Smooth muscle cell (in vitro differentiated cells): ENCODE data around the gene CCNK. TPM values are rescaled to one million over a fixed set of nuclear protein-coding genes. Genes with fewer than 3 reads are reported as not detected.
A peak's percentile ranks its signal among the peaks of the same experiment; 100 is the strongest.

Experiments
- DNase-seq: peaks from one replicate; lab custom pipeline; 2025; ENCODE audit not compliant: unreplicated experiment; lab: John Stamatoyannopoulos, UW
- H2AFZ ChIP-seq: fragments of 200-600 bp; sonication (generic); 2 replicates; pipeline ENCODE4 v1.6.0; 2016; ENCODE audit warnings: antibody characterized with exemption, low read depth, mild to moderate bottlenecking
- H3F3A ChIP-seq: fragments of 200-600 bp; sonication (generic); 2 replicates; pipeline ENCODE4 v1.6.0; 2017; ENCODE audit warnings: antibody characterized with exemption, low read depth
- H3K27ac ChIP-seq: fragments of 200-600 bp; sonication (generic); 2 replicates; pipeline ENCODE4 v1.5.1; 2016; ENCODE audit warnings: low read depth, mild to moderate bottlenecking
- H3K27me3 ChIP-seq: fragments of 200-600 bp; sonication (generic); 2 replicates; pipeline ENCODE4 v1.6.1; 2016; ENCODE audit warnings: low read depth, mild to moderate bottlenecking
- H3K36me3 ChIP-seq: fragments of 200-600 bp; sonication (generic); 2 replicates; pipeline ENCODE4 v1.5.1; 2016; ENCODE audit warnings: low read depth
- H3K4me1 ChIP-seq: fragments of 200-600 bp; sonication (generic); 2 replicates; pipeline ENCODE4 v1.5.1; 2016; ENCODE audit warnings: low read depth
- H3K4me2 ChIP-seq: fragments of 200-600 bp; sonication (generic); 2 replicates; pipeline ENCODE4 v1.6.0; 2016; ENCODE audit warnings: mild to moderate bottlenecking
- H3K4me3 ChIP-seq: fragments of 200-600 bp; sonication (generic); 2 replicates; pipeline ENCODE4 v1.5.1; 2016; ENCODE audit warnings: mild to moderate bottlenecking
- H3K79me2 ChIP-seq: fragments of 200-600 bp; sonication (generic); 2 replicates; pipeline ENCODE4 v1.6.0; 2016; ENCODE audit warnings: low read depth, mild to moderate bottlenecking
- H3K9ac ChIP-seq: fragments of 200-600 bp; sonication (generic); 2 replicates; pipeline ENCODE4 v1.6.0; 2016; ENCODE audit warnings: low read depth
- H3K9me3 ChIP-seq: fragments of 200-600 bp; sonication (generic); replicated peaks from 2 replicates; pipeline ENCODE4 v1.5.1; 2016; ENCODE audit warnings: low read depth
- H4K20me1 ChIP-seq: fragments of 200-600 bp; sonication (generic); 2 replicates; pipeline ENCODE4 v1.6.0; 2016; ENCODE audit warnings: low read depth
- CTCF ChIP-seq: fragments of 200-600 bp; sonication (generic); IDR thresholded peaks from 2 replicates; pipeline ENCODE4 v1.5.1; 2017; ENCODE audit warnings: borderline replicate concordance, mild to moderate bottlenecking, antibody characterized with exemption; ENCODE audit not compliant: insufficient read depth, poor library complexity, severe bottlenecking
- WGBS: methylation state at CpG from one replicate; pipeline ENCODE4 v1.1.7; 2016; ENCODE audit warnings: low lambda C conversion rate; 5-methylcytosine and 5-hydroxymethylcytosine counted together
- polyA plus RNA-seq: library from polyadenylated mRNA; unstranded; fragments of >200 nt; fragmentation: Nextera tagmentation; extraction: Ambion mirVana; gene quantifications from 2 replicates; pipeline ENCODE4 v1.2.1, GENCODE V29; 2016
- total RNA-seq: library from RNA; depleted of rRNA; stranded (reverse); fragments of >200 nt; gene quantifications from 2 replicates; pipeline ENCODE4 v1.2.3, GENCODE V29; 2014

Gene CCNK
- total and polyA plus RNA-seq, 2 experiments from 2014 or later = 14.6 to 32.9 TPM

- Histone ChIP-seq H3K36me3 (no peaks in the 10 kb centered on the region), H2AFZ (no peak overlapping the region), H3K4me1 (peaks cover 38% of the 10 kb centered on the region), H3K9me3 (no peaks in the 10 kb centered on the region), H3F3A (peaks cover 5% of the 10 kb centered on the region), H3K27ac (no peak overlapping the region), H4K20me1 (peaks cover 15% of the 10 kb centered on the region), H3K4me2 (no peak overlapping the region), H3K79me2 (no peaks in the 10 kb centered on the region), H3K4me3 (no peak overlapping the region), H3K9ac (no peak overlapping the region), H3K27me3 (no peaks in the 10 kb centered on the region)
- no peak for TF ChIP-seq CTCF
- 84% methylated on average over 11 of the region's 11 CpGs for WGBS
- no peak for DNase-seq
These were observed 39.4 kb downstream of the CCNK start for GRCh38 chr14:99520571-99521081.

- H3F3A ChIP-seq = peaks cover 5% of the 10 kb centered on the region
- peaks cover 15% of the 10 kb centered on the region for H4K20me1 ChIP-seq
- H3K4me3 ChIP-seq = no peak overlapping the region
- DNase-seq = no peak
- H3K27me3 ChIP-seq = no peaks in the 10 kb centered on the region
- 93% methylated on average over 25 of the region's 25 CpGs for WGBS
- H3K9me3 ChIP-seq = no peaks in the 10 kb centered on the region
- no peak overlapping the region for H2AFZ ChIP-seq
- no peaks in the 10 kb centered on the region for H3K36me3 ChIP-seq
- no peak for TF ChIP-seq CTCF
- no peak overlapping the region for H3K27ac ChIP-seq
- H3K4me1 ChIP-seq = peaks cover 38% of the 10 kb centered on the region
- no peak overlapping the region for H3K9ac ChIP-seq
- H3K4me2 ChIP-seq = no peak overlapping the region
- H3K79me2 ChIP-seq = no peaks in the 10 kb centered on the region
These were observed 40.2 kb downstream of the CCNK start for GRCh38 chr14:99521176-99522024.

- Histone ChIP-seq H3K27me3 (no peaks in the 10 kb centered on the region), H2AFZ (no peak overlapping the region), H3K4me1 (peaks cover 38% of the 10 kb centered on the region), H3F3A (peaks cover 5% of the 10 kb centered on the region), H3K36me3 (no peaks in the 10 kb centered on the region), H3K27ac (no peak overlapping the region), H3K9ac (no peak overlapping the region), H3K79me2 (no peaks in the 10 kb centered on the region), H3K4me2 (peak overlapping the region; percentile 74), H3K9me3 (no peaks in the 10 kb centered on the region), H4K20me1 (peaks cover 15% of the 10 kb centered on the region), H3K4me3 (no peak overlapping the region)
- TF ChIP-seq CTCF = no peak
- no peak for DNase-seq
- WGBS = 85% methylated on average over 15 of the region's 18 CpGs
These were observed 40.8 kb downstream of the CCNK start for GRCh38 chr14:99522025-99522401.
